SU-DHL-6 (cell line): ENCODE measurements around the gene DPAGT1.

ENCODE experiments used
- EZH2phosphoT487 ChIP-seq: fragments of 200-600 bp; sonication (generic), shearing (Covaris generic); conservative IDR thresholded peaks from 2 replicates; pipeline ENCODE4 v1.6.1; 2018; ENCODE audit warnings: mild to moderate bottlenecking, antibody characterized with exemption, low read length, moderate library complexity, mixed read lengths
- TF ChIP-seq, protein P1 (sequence below): fragments of 200-600 bp; sonication (generic); IDR thresholded peaks from one replicate; pipeline ENCODE4 v1.5.1; 2017; ENCODE audit warnings: antibody characterized with exemption, mild to moderate bottlenecking, low read length, moderate library complexity; ENCODE audit not compliant: insufficient read depth, poor library complexity, severe bottlenecking

GRCh38 chr11:119081682-119082260 lies 19.9 kb downstream of the DPAGT1 start:
- TF ChIP-seq, protein P1, sequence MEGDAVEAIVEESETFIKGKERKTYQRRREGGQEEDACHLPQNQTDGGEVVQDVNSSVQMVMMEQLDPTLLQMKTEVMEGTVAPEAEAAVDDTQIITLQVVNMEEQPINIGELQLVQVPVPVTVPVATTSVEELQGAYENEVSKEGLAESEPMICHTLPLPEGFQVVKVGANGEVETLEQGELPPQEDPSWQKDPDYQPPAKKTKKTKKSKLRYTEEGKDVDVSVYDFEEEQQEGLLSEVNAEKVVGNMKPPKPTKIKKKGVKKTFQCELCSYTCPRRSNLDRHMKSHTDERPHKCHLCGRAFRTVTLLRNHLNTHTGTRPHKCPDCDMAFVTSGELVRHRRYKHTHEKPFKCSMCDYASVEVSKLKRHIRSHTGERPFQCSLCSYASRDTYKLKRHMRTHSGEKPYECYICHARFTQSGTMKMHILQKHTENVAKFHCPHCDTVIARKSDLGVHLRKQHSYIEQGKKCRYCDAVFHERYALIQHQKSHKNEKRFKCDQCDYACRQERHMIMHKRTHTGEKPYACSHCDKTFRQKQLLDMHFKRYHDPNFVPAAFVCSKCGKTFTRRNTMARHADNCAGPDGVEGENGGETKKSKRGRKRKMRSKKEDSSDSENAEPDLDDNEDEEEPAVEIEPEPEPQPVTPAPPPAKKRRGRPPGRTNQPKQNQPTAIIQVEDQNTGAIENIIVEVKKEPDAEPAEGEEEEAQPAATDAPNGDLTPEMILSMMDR = no peak
- no peak for TF ChIP-seq EZH2phosphoT487
